ENCODE results near the gene BFAR.
"Not testable (repeated sequence)": the region's sequence is repeated elsewhere in the genome, so short reads cannot be mapped to it uniquely, and the experiment has no call there.

The BFAR gene

DNA sequence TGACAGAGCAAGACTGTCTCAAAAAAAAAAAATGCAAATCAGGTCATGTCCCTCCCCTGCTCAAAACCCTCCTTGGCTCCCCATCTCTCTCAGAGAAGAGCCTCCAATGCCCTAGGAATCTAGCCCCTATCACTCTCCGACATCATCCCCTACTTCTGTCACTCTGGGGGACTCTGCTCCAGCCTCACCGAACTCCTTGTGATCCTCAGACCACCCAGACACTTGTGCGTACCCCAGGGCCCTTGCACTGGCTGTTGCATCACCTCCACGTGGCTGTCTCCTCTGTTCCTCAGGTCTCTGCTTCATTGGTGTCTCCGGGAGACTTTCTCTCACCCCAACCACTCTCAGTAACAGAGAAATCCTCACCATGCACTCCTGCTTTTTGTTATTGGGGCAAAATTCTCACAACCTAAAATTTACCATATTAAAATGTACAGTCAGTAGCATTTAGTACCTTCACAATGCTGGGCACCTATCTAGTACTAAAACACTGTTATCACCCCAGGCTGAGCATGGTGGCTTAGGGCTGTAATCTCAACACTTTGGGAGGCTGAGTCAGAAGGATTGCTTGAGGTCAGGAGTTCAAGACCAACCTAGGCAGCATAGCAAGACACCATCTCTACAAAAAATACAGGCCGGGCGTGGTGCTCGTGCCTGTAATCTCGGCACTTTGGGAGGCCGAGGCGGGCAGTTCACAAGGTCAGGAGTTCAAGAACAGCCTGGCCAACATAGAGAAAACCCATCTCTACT, 46.2 kb downstream of the BFAR start:
- H4K91ac ChIP-seq (ENCODE audit: low read depth, low read length, poor library complexity) = no peak overlapping the region
- H3K36me3 ChIP-seq (replicated peaks in 1 of 2; ENCODE audit: control insufficient read depth in 2 of 2, insufficient read depth in 2 of 2, low read length in 2 of 2) = no peaks in the 10 kb centered on the region
- H4K8ac ChIP-seq (ENCODE audit: low read depth, low read length) = no peak overlapping the region
- no peak overlapping the region for H2AFZ ChIP-seq (ENCODE audit: low read length)
- no peak overlapping the region for H3K9ac ChIP-seq (ENCODE audit: low read depth, low read length, poor library complexity)
- no peak overlapping the region for H3K4me2 ChIP-seq (ENCODE audit: insufficient read depth, low read length, poor library complexity, severe bottlenecking)
- no peak overlapping the region for H2BK120ac ChIP-seq (ENCODE audit: low read depth, low read length)
- H3K27me3 ChIP-seq (ENCODE audit: control insufficient read depth in 3 of 3, insufficient read depth in 3 of 3, low read depth in 1 of 3, low read length in 3 of 3) = no peaks in the 10 kb centered on the region
- H3K14ac ChIP-seq (ENCODE audit: low read length) = no peak overlapping the region
- no peak overlapping the region for H3K18ac ChIP-seq (ENCODE audit: low read length)
- H3K23ac ChIP-seq (ENCODE audit: low read depth, low read length, poor library complexity) = no peak overlapping the region
- H3K79me1 ChIP-seq (ENCODE audit: low read depth, low read length) = no peaks in the 10 kb centered on the region
- WGBS, 2 donors (ENCODE audit: extremely low coverage in 2 of 2, insufficient read length in 2 of 2, insufficient replicate concordance in 1 of 2) = no CpG with 5 or more reads among the region's 11 CpGs
- H3K4me1 ChIP-seq (ENCODE audit: control insufficient read depth in 2 of 2, insufficient read depth in 1 of 2, low read depth in 1 of 2, low read length in 2 of 2) = no peaks in the 10 kb centered on the region
- no peak overlapping the region for H3K4me3 ChIP-seq (ENCODE audit: low read length in 2 of 2)
- no peak overlapping the region for H3K27ac ChIP-seq (replicated peaks; ENCODE audit: low read length)
- no peak overlapping the region for H2AK5ac ChIP-seq (ENCODE audit: low read depth, low read length)
- DNase-seq (ENCODE audit: low spot score) = no peak
- no peak overlapping the region for H2BK15ac ChIP-seq (ENCODE audit: low read length)
- H2BK12ac ChIP-seq (ENCODE audit: low read length) = no peak overlapping the region
- H3K4ac ChIP-seq (ENCODE audit: low read length) = no peak overlapping the region
- no peak overlapping the region for H2BK5ac ChIP-seq (ENCODE audit: low read length)
- H3K9me3 ChIP-seq (replicated peaks in 1 of 2; ENCODE audit: control insufficient read depth in 2 of 2, insufficient read depth in 1 of 2, low read depth in 1 of 2, low read length in 2 of 2) = no peaks in the 10 kb centered on the region

DNA sequence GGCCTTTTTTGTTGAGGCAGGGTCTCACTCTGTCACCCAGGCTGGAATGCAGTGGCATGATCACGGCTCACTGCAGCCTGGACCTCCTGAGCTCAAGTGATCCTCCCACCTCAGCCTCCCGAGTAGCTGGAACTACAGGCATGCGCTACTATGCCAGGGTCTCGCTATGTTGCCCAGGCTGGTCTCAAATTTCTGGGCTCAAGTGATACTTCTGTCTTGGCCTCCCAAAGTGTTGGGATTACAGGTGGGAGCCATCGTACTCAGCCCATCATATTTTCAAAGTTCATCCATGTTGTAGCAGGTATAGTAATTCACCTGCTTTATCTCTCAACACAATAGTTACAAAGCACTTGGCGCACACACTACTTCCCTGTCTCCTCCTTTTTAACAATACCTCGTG, 47.6 kb downstream of the BFAR start:
- not testable (repeated sequence) for H2AFZ ChIP-seq (ENCODE audit: low read length); H2BK15ac ChIP-seq (ENCODE audit: low read length); H4K8ac ChIP-seq (ENCODE audit: low read depth, low read length); H3K9me3 ChIP-seq (replicated peaks in 1 of 2; ENCODE audit: control insufficient read depth in 2 of 2, insufficient read depth in 1 of 2, low read depth in 1 of 2, low read length in 2 of 2); H3K4me2 ChIP-seq (ENCODE audit: insufficient read depth, low read length, poor library complexity, severe bottlenecking); H4K91ac ChIP-seq (ENCODE audit: low read depth, low read length, poor library complexity); H3K27ac ChIP-seq (replicated peaks; ENCODE audit: low read length); H3K23ac ChIP-seq (ENCODE audit: low read depth, low read length, poor library complexity); H2BK120ac ChIP-seq (ENCODE audit: low read depth, low read length); H3K27me3 ChIP-seq (ENCODE audit: control insufficient read depth in 3 of 3, insufficient read depth in 3 of 3, low read depth in 1 of 3, low read length in 3 of 3); H3K4me3 ChIP-seq (ENCODE audit: low read length in 2 of 2); H2AK5ac ChIP-seq (ENCODE audit: low read depth, low read length); H3K36me3 ChIP-seq (replicated peaks in 1 of 2; ENCODE audit: control insufficient read depth in 2 of 2, insufficient read depth in 2 of 2, low read length in 2 of 2); H2BK5ac ChIP-seq (ENCODE audit: low read length); H3K9ac ChIP-seq (ENCODE audit: low read depth, low read length, poor library complexity); H3K4me1 ChIP-seq (ENCODE audit: control insufficient read depth in 2 of 2, insufficient read depth in 1 of 2, low read depth in 1 of 2, low read length in 2 of 2); H2BK12ac ChIP-seq (ENCODE audit: low read length); DNase-seq (ENCODE audit: low spot score); H3K14ac ChIP-seq (ENCODE audit: low read length); H3K18ac ChIP-seq (ENCODE audit: low read length); H3K79me1 ChIP-seq (ENCODE audit: low read depth, low read length); H3K4ac ChIP-seq (ENCODE audit: low read length)
- WGBS, 2 donors (ENCODE audit: extremely low coverage in 2 of 2, insufficient read length in 2 of 2, insufficient replicate concordance in 1 of 2) = no CpG with 5 or more reads among the region's 7 CpGs

DNA sequence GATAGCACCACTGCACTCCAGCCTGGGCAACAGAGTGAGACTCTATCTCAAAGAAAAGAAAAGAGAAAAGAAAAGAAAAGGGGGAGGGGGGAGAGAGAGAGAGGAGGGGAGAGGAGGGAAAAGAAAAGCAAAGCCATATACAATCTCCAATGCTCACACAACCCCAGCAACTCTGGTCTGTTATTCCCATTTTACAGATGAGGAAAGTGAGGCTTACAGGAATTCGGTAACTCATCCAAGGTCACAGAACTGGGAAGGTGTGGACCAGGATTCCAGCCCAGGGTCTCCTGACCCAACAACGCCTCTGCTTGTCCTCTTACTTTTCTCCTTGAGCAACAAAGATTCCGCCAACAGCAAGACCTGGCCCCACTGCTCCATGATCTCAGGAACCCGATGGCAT, 48.4 kb downstream of the BFAR start:
- Histone ChIP-seq H3K9me3 (replicated peaks in 1 of 2; ENCODE audit: control insufficient read depth in 2 of 2, insufficient read depth in 1 of 2, low read depth in 1 of 2, low read length in 2 of 2) (no peaks in the 10 kb centered on the region), H3K18ac (ENCODE audit: low read length) (no peak overlapping the region), H3K9ac (ENCODE audit: low read depth, low read length, poor library complexity) (no peak overlapping the region), H4K8ac (ENCODE audit: low read depth, low read length) (no peak overlapping the region), H3K14ac (ENCODE audit: low read length) (no peak overlapping the region), H3K4me1 (ENCODE audit: control insufficient read depth in 2 of 2, insufficient read depth in 1 of 2, low read depth in 1 of 2, low read length in 2 of 2) (no peaks in the 10 kb centered on the region), H2BK120ac (ENCODE audit: low read depth, low read length) (no peak overlapping the region), H2BK5ac (ENCODE audit: low read length) (no peak overlapping the region), H3K4ac (ENCODE audit: low read length) (no peak overlapping the region), H2BK12ac (ENCODE audit: low read length) (no peak overlapping the region), H2AK5ac (ENCODE audit: low read depth, low read length) (no peak overlapping the region), H3K23ac (ENCODE audit: low read depth, low read length, poor library complexity) (no peak overlapping the region), H3K4me3 (ENCODE audit: low read length in 2 of 2) (no peak overlapping the region), H3K79me1 (ENCODE audit: low read depth, low read length) (no peaks in the 10 kb centered on the region), H3K4me2 (ENCODE audit: insufficient read depth, low read length, poor library complexity, severe bottlenecking) (no peak overlapping the region), H3K27ac (replicated peaks; ENCODE audit: low read length) (no peak overlapping the region), H3K27me3 (ENCODE audit: control insufficient read depth in 3 of 3, insufficient read depth in 3 of 3, low read depth in 1 of 3, low read length in 3 of 3) (no peaks in the 10 kb centered on the region), H4K91ac (ENCODE audit: low read depth, low read length, poor library complexity) (no peak overlapping the region), H2BK15ac (ENCODE audit: low read length) (no peak overlapping the region), H2AFZ (ENCODE audit: low read length) (no peak overlapping the region), H3K36me3 (replicated peaks in 1 of 2; ENCODE audit: control insufficient read depth in 2 of 2, insufficient read depth in 2 of 2, low read length in 2 of 2) (no peaks in the 10 kb centered on the region)
- WGBS, 2 donors (ENCODE audit: extremely low coverage in 2 of 2, insufficient read length in 2 of 2, insufficient replicate concordance in 1 of 2) = no CpG with 5 or more reads among the region's 4 CpGs
- DNase-seq (ENCODE audit: low spot score) = no peak

DNA sequence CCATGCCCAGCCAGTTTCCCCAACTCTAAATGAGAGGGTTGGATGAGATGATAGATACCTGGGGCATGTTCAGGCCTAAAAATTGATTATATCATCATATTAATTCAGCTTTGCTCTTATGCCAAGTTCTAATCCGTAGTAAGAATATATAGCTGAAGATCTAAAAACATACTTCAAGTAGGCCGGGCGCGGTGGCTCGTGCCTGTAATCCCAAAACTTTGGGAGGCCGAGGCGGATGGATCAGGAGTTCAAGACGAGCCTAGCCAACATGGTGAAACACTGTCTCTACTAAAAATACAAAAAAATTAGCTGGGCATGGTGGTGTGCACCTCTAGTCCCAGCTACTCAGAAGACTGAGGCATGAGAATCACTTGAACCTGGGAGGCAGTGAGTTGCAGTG, 49.4 kb downstream of the BFAR start:
- no peak overlapping the region for H4K8ac ChIP-seq (ENCODE audit: low read depth, low read length)
- WGBS, 2 donors (ENCODE audit: extremely low coverage in 2 of 2, insufficient read length in 2 of 2, insufficient replicate concordance in 1 of 2) = no CpG with 5 or more reads among the region's 8 CpGs
- no peak overlapping the region for H2BK15ac ChIP-seq (ENCODE audit: low read length)
- H3K23ac ChIP-seq (ENCODE audit: low read depth, low read length, poor library complexity) = no peak overlapping the region
- no peak overlapping the region for H3K27ac ChIP-seq (replicated peaks; ENCODE audit: low read length)
- H2BK120ac ChIP-seq (ENCODE audit: low read depth, low read length) = no peak overlapping the region
- H3K36me3 ChIP-seq (replicated peaks in 1 of 2; ENCODE audit: control insufficient read depth in 2 of 2, insufficient read depth in 2 of 2, low read length in 2 of 2) = no peaks in the 10 kb centered on the region
- H3K18ac ChIP-seq (ENCODE audit: low read length) = no peak overlapping the region
- no peak overlapping the region for H2AFZ ChIP-seq (ENCODE audit: low read length)
- H3K4ac ChIP-seq (ENCODE audit: low read length) = no peak overlapping the region
- H3K4me2 ChIP-seq (ENCODE audit: insufficient read depth, low read length, poor library complexity, severe bottlenecking) = no peak overlapping the region
- no peaks in the 10 kb centered on the region for H3K9me3 ChIP-seq (replicated peaks in 1 of 2; ENCODE audit: control insufficient read depth in 2 of 2, insufficient read depth in 1 of 2, low read depth in 1 of 2, low read length in 2 of 2)
- H4K91ac ChIP-seq (ENCODE audit: low read depth, low read length, poor library complexity) = no peak overlapping the region
- no peak overlapping the region for H3K4me3 ChIP-seq (ENCODE audit: low read length in 2 of 2)
- H3K4me1 ChIP-seq (ENCODE audit: control insufficient read depth in 2 of 2, insufficient read depth in 1 of 2, low read depth in 1 of 2, low read length in 2 of 2) = no peaks in the 10 kb centered on the region
- H2BK12ac ChIP-seq (ENCODE audit: low read length) = no peak overlapping the region
- H2AK5ac ChIP-seq (ENCODE audit: low read depth, low read length) = no peak overlapping the region
- no peak for DNase-seq (ENCODE audit: low spot score)
- H3K9ac ChIP-seq (ENCODE audit: low read depth, low read length, poor library complexity) = no peak overlapping the region
- H3K14ac ChIP-seq (ENCODE audit: low read length) = no peak overlapping the region
- no peaks in the 10 kb centered on the region for H3K27me3 ChIP-seq (ENCODE audit: control insufficient read depth in 3 of 3, insufficient read depth in 3 of 3, low read depth in 1 of 3, low read length in 3 of 3)
- no peaks in the 10 kb centered on the region for H3K79me1 ChIP-seq (ENCODE audit: low read depth, low read length)
- no peak overlapping the region for H2BK5ac ChIP-seq (ENCODE audit: low read length)
